Vagina (tissue), 2 donors: ENCODE measurements around the gene UBE2G2.

ENCODE experiments used
- POLR2A ChIP-seq, 2 donors: fragments of 450-650 bp; IDR thresholded peaks; one replicate each; pipeline ENCODE4 v1.6.1; 2017; ENCODE audit warnings: antibody characterized with exemption in 2 of 2, mild to moderate bottlenecking in 2 of 2, moderate library complexity in 2 of 2
- POLR2AphosphoS5 ChIP-seq, 2 donors: sonication (generic); formaldehyde crosslinking; IDR thresholded peaks; one replicate each; pipeline ENCODE4 v1.9.0; 2017; ENCODE audit warnings: antibody characterized with exemption in 2 of 2, mild to moderate bottlenecking in 2 of 2, low read depth in 1 of 2; ENCODE audit not compliant: insufficient read depth in 1 of 2
- TF ChIP-seq, protein P1 (sequence below), 3 experiments: fragments of 450-650 bp in 2 of 3; fragments of 200-600 bp in 1 of 3; sonication (generic) in 1 of 3; IDR thresholded peaks; one replicate each; pipeline ENCODE4 v1.5.1; 2017 to 2019; ENCODE audit warnings: antibody characterized with exemption in 3 of 3, mild to moderate bottlenecking in 2 of 3, moderate library complexity in 2 of 3

DNA sequence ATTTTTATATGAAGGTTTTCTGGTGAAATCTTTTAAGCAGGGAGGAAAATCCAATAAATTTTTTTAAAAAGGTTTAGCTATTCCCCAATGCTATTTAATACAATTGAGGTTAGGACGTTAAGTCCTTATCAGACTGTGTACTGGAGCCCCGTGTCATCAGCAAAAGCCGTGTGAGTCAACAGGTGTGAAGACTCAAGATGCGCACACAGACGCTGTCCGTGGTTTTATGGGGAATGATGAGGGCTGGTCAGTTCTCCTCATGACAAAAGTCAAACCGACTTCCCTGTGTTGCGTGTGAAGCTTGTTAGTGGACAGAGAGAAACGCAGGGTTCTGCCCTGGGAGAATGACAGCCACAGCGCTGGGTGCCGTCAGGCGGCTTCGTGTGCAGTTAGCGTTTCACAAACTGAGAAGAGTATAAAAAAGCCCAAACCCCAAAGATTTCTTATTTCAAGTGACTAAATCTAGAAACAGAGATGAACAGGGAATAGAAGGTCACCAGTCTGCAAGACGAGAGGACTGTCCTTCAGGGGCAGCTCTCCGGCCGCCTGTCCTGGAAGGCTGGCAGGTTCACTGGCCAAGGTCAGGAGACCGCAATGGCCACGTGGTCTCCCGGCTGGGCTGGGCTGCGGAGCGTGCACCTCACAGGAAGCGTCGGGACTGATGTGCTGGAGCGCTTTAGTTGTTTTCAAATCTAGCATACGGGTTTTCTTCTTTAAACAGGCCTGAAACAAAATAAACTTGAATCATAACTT lies 49.5 kb upstream of the UBE2G2 start:
- TF ChIP-seq, protein P1, sequence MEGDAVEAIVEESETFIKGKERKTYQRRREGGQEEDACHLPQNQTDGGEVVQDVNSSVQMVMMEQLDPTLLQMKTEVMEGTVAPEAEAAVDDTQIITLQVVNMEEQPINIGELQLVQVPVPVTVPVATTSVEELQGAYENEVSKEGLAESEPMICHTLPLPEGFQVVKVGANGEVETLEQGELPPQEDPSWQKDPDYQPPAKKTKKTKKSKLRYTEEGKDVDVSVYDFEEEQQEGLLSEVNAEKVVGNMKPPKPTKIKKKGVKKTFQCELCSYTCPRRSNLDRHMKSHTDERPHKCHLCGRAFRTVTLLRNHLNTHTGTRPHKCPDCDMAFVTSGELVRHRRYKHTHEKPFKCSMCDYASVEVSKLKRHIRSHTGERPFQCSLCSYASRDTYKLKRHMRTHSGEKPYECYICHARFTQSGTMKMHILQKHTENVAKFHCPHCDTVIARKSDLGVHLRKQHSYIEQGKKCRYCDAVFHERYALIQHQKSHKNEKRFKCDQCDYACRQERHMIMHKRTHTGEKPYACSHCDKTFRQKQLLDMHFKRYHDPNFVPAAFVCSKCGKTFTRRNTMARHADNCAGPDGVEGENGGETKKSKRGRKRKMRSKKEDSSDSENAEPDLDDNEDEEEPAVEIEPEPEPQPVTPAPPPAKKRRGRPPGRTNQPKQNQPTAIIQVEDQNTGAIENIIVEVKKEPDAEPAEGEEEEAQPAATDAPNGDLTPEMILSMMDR (IDR thresholded peaks at IDR 0.05): no peak
- TF ChIP-seq POLR2AphosphoS5 (IDR thresholded peaks at IDR 0.05; ENCODE audit: insufficient read depth in 1 of 2, low read depth in 1 of 2): no peak
- no peak for TF ChIP-seq POLR2A (IDR thresholded peaks at IDR 0.05)
